Measurements from ENCODE around the gene REM1.
"Not testable (repeated sequence)": the region's sequence is repeated elsewhere in the genome, so short reads cannot be mapped to it uniquely, and the experiment has no call there.

The REM1 gene

DNA sequence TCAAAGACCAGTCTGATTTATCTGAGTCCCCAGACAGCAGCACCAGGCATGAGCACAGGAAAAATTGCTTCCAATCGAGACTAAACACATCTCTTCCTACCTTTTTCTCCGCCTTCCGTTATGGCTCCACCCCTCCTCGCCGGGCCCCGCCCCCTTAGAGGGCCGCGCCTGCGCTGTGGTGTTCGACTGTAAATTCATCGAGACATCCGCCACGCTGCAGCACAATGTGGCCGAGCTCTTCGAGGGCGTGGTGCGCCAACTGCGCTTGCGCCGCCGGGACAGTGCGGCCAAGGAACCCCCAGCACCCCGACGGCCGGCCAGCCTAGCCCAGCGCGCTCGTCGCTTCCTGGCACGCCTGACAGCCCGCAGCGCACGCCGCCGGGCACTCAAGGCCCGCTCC, 8.9 kb downstream of the REM1 start:
- no peak for DNase-seq (ENCODE audit: low read depth in 2 of 2)

- DNase-seq (ENCODE audit: low read depth in 2 of 2): no peak
These were observed 10.6 kb downstream of the REM1 start for GRCh38 chr20:31485450-31486339.

DNA sequence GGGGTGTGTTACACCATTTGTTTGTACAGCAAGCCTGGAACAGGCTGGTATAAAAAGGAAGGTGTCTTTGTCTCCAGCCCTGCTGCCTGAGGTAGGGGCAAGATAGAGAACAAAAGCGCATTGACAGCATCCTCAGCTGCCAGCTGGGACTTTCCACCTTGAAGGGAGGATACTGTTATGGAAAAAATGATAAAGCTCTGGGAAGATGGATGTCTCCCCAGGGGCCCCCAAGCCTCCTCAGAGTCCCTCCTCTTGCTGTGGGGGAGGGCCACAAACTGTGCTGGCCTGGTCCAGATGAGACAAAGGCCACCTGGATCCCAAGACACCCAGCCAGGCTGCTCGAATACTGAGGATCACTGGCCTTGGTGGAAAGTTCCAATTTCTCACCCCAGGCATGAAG, 13.0 kb downstream of the REM1 start:
- no peak for DNase-seq (ENCODE audit: low read depth in 2 of 2)

DNA sequence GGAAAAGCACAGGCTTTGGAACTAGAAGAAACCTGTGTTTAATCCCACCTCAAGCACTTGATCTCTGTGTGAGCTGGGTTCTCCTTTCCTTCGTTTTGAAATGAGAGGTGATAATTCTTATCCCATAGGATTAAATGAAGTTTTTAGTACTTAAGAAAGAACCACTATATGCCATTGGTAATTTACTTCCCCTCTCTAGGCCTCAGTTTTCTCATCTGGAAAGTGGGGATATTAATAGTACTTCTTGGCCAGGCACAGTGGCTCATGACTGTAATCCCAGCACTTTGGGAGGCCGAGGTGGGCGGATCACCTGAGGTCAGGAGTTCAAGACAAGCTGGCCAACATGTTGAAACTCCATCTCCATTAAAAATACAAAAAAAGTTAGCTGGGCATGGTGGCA, 14.1 kb downstream of the REM1 start:
- DNase-seq (ENCODE audit: low read depth in 2 of 2): no peak

- DNase-seq (ENCODE audit: low read depth in 2 of 2): no peak
These were observed 15.7 kb downstream of the REM1 start for GRCh38 chr20:31490752-31491151.

GRCh38 chr20:31494131-31494530, 19.0 kb downstream of the REM1 start:
- no peak for DNase-seq (ENCODE audit: low read depth in 2 of 2)

- DNase-seq (ENCODE audit: low read depth in 2 of 2): no peak
These were observed 21.7 kb downstream of the REM1 start for GRCh38 chr20:31496761-31497295.

GRCh38 chr20:31497838-31498540, 22.9 kb downstream of the REM1 start:
- no peak for DNase-seq (ENCODE audit: low read depth in 2 of 2)

DNA sequence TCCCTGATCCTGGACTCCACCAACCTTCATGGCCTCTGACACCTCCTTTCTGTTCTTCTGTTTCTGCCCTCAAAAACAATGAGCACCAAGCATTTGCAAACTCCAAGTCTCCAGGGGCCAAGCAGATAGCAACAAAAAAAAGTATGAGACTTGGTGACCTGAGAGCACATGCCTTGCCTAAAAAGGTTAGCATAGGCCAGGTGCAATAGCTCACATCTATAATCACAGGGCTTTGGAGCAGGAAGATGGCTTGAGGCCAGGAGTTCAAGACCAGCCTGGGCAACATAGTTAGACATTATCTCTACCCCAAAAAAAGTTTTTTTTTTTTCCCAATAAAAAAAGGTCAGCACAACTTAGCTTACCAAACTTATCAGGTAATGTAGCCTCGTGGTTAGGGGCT, 25.4 kb downstream of the REM1 start:
- DNase-seq (ENCODE audit: low read depth in 2 of 2): no peak

DNA sequence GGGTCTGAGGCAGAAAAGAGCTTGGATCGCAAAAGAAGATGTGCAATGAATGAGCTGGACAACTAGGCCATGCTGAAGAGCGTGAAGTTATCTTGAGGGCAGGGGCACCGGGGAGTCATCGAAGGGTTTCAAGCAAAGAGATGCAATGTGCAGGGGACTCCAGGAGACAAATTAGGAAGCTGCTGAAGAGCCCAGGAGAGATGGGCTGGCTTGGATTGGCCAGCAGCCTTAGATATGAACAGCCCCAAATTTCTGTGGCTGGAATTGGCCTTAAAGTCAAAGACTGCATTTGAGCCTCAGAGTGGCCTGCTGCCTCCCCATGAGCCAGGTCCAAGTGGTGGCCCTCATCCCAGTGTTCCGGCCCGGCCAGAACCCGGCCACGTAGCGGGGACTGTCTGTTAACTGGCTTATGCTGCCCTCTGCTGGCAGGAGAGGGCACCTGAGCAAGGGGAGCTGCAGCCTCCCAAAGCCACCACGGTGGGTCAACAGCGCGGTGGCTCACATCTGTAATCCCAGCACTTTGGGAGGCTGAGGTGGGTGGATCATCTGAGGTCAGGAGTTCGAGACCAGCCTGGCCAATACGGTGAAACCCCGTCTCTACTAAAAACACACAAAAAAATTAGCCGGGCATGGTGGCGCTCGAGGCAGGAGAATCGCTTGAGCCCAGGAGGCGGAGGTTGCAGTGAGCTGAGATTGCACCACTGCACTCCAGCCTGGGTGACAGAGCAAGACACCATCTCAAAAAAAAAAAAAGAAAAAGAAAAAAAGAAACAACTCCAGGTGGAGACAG, 28.0 kb downstream of the REM1 start:
- peak; percentile 44 to 62 for DNase-seq (ENCODE audit: low read depth in 2 of 2)

DNA sequence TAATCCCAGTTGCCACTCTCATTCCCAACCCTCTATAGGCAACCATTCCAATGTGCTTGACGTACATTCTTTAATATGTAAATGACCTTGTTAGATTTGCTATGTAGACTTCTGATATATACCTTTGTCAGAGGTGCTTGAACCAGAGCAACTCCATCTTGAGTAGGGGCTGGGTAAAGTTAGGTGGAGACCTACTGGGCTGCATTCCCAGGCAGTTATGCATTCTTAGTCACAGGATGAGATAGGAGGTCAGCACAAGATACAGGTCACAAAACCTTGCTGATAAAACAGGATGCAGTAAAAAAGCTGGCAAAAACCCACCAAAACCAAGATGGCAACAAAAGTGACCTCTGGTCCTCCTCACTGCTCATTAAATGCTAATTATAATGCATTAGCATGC, 30.8 kb downstream of the REM1 start:
- no peak for DNase-seq (ENCODE audit: low read depth in 2 of 2)

GRCh38 chr20:31508517-31509244, 33.6 kb downstream of the REM1 start:
- no peak for DNase-seq (ENCODE audit: low read depth in 2 of 2)

DNA sequence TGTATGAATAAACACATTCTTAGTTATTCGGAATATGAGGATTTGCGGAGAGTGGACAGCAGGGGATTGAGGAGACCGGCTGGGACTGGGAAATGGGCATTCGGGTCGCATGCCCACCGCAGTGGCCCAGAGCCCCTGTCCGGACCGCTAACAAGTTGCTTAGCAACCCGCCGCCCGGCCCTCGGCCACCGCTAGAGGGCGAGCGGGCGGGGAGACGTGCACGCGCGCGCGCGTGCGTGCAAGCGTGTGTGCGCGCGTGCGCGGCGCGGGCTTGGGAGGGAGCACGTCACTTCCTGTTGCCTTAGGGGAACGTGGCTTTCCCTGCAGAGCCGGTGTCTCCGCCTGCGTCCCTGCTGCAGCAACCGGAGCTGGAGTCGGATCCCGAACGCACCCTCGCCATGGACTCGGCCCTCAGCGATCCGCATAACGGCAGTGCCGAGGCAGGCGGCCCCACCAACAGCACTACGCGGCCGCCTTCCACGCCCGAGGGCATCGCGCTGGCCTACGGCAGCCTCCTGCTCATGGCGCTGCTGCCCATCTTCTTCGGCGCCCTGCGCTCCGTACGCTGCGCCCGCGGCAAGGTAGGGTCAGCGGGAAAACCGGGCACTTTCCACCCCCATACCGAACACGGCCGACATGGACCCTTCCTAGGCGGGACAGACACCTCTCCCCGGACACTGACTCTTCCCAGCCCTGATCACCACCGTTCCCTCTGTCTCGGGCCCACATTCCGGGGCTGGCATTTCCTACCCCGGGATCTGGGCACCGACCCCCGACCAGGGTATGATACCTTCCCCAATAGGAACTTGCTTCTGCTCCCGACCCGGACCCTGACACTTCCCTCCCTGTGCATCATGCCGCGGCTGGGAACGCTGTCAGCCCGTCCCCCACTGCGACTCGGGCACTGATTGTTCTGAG, 39.3 kb downstream of the REM1 start, which contains the start of gene HM13:
Gene HM13 (plus strand): TSS at position 289 of the 918 bp plus-strand sequence. CDS start 110 bp downstream, at position 399.
- DNase-seq (ENCODE audit: low read depth in 2 of 2): peak; percentile 74 to 75

DNA sequence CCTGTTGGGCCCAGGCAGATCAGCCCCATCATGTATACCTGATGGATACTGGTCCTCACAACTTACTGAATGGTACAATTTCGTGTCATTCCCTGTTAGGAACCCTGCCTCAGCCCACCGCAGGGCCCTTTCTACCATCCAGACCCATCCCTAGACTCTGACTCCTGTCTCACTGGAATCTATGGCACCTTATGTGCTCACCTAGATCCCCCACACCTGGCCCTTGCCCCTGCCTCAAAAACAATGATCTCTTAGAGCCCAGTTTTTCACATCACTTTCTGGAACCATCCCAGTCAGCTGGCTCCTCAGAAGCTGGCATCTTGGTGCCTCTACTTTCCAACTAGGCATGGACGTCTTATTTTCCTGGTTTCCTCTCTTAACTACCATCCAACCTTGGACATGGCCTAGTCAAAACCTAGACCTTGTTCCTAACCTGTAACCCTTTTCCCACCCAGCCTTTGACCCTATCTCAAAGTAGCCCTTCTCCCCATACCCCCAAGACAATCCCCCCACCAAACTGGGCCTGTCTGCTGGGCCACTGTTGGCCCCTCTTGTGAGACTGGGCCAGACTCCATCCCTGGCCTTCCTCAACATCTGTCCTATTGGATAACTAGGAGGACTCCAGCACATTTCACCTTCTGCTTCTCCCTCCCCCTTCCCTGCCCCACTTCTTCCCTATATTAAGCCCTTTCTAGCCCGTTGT, 40.1 kb downstream of the REM1 start:
- no peak for DNase-seq (ENCODE audit: low read depth in 2 of 2)

DNA sequence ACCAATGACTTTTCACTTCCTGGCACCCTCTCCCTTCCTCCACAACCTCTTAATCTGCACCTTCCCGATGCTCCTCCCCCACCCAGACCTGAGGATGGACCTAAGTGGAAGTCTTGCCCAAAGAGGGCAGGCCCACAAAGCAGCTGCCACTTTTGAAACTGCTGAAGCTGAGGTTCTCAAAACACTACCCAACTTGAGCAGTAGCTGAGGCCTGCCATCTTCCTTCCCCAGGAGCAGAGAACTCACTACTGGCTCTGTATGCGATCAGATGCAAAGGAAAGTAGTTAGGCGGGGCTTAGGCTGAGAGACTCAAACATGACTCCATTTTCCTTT, 40.7 kb downstream of the REM1 start:
- no peak for DNase-seq (ENCODE audit: low read depth in 2 of 2)

DNA sequence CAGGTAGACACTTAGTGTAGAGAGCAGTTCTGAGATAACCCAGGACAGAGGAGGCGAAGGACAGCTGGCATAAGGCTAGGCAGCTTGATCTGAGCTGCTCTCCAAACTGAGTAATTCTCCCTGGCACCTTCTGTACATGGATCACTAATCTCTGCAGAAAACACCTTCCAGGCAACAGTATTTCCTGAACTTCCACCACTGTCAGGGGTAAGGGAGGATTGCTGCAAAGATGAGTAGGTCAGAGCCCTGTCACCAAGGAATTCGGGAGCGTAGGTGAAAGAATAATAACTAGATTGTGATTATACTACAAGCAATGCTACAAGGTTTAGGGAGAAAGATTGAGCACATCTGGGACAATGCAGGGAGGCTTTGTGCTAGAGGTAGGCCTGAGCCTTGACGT, 41.1 kb downstream of the REM1 start:
- no peak for DNase-seq (ENCODE audit: low read depth in 2 of 2)

DNA sequence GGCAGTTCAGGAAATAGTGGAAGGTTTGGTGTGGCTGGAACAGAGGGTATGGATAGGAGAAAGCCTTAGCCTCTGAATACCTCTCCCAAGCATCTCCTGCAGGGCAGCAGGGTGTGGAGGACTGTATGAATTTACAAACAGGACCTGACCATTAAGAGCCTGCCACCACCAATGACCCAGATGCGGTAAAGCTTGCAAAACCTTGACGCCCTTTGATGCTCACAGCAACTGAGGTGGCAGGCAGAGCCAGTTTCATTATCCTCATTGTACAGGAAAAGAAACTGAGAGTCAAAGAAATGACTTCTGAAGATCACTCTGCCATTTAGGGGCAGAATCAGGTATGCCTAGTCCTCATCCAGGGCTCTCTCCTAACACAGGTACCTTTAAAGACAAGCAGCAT, 41.6 kb downstream of the REM1 start:
- no peak for DNase-seq (ENCODE audit: low read depth in 2 of 2)

DNA sequence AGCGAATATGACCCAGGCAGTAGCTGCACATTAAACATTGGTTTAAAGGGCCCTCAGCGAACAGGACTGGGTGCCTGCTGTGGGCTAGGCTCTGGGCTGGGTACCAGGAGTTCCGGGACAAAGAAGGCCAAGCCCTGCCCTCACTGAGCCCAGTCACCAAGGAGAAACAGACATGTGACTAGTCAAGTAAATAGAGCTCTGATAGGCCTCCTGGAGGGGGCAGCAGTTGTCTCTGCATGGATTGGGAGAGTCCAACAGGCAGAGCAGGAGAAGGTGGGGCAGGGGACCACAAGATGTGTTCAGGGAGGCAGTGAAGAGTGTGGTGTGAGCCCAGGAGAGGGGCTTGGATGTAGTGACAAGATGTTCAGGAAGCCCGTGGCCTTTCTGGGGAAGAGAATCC, 42.3 kb downstream of the REM1 start:
- no peak for DNase-seq (ENCODE audit: low read depth in 2 of 2)

GRCh38 chr20:31521267-31521666, 46.2 kb downstream of the REM1 start:
- DNase-seq (ENCODE audit: low read depth in 2 of 2): not testable (repeated sequence)

GRCh38 chr20:31522731-31523130, 47.6 kb downstream of the REM1 start:
- no peak for DNase-seq (ENCODE audit: low read depth in 2 of 2)

Measured in stimulated activated CD8-positive, alpha-beta memory T cell treated with anti-CD3 and anti-CD28 coated beads, Interleukin-7, amount 100 ng/mL, for 1 hour (primary cell).